ENCODE measurements around the gene E4F1. TPM values are rescaled to one million over a fixed set of nuclear protein-coding genes. Genes with fewer than 3 reads are reported as not detected.

Gene E4F1
- total and polyA plus RNA-seq, 2 of the 13 experiments (the other 11 are each of a cell fraction or from before 2014, with no cell fraction given) = 13.8 to 19.5 TPM

DNA sequence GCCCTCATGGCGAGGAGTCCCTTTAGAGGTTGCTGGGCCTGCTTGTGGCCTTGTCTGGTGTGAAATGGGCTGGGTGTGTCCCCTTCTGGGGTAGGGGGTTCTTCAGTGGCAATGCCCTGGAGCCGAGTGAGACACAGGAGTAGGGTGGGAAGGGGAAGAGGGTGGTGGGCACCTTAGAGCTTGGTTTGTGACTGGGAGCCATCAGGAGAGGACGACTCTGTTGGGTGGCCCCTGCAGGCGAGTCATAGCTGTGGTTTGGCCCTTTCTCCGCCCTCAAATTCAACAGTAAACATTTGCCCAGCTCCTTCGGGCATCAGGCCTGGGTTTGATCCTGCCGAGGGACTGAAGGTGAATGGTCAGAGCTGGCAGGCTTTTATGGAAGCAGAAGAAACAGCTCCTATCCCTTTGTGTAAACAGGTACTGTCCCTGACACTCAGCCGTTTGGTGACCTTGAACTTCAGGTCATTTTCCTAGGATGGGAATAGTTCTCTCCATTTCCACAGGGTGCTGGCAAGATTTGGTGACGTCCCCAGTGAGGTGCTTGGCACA, 2.9 kb downstream of the E4F1 start (continued):
- TF ChIP-seq, protein P1, sequence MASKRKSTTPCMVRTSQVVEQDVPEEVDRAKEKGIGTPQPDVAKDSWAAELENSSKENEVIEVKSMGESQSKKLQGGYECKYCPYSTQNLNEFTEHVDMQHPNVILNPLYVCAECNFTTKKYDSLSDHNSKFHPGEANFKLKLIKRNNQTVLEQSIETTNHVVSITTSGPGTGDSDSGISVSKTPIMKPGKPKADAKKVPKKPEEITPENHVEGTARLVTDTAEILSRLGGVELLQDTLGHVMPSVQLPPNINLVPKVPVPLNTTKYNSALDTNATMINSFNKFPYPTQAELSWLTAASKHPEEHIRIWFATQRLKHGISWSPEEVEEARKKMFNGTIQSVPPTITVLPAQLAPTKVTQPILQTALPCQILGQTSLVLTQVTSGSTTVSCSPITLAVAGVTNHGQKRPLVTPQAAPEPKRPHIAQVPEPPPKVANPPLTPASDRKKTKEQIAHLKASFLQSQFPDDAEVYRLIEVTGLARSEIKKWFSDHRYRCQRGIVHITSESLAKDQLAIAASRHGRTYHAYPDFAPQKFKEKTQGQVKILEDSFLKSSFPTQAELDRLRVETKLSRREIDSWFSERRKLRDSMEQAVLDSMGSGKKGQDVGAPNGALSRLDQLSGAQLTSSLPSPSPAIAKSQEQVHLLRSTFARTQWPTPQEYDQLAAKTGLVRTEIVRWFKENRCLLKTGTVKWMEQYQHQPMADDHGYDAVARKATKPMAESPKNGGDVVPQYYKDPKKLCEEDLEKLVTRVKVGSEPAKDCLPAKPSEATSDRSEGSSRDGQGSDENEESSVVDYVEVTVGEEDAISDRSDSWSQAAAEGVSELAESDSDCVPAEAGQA (IDR thresholded peaks at IDR 0.05; ENCODE audit: low read depth) = no peak
- TF ChIP-seq, protein P1 (CRISPR knock-in tag; IDR thresholded peaks at IDR 0.05; ENCODE audit: borderline replicate concordance) = no peak
- TF ChIP-seq, protein P2, sequence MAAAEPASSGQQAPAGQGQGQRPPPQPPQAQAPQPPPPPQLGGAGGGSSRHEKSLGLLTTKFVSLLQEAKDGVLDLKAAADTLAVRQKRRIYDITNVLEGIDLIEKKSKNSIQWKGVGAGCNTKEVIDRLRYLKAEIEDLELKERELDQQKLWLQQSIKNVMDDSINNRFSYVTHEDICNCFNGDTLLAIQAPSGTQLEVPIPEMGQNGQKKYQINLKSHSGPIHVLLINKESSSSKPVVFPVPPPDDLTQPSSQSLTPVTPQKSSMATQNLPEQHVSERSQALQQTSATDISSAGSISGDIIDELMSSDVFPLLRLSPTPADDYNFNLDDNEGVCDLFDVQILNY (CRISPR knock-in tag; conservative IDR thresholded peaks at IDR 0.05) = no peak
- TF ChIP-seq, protein P3, sequence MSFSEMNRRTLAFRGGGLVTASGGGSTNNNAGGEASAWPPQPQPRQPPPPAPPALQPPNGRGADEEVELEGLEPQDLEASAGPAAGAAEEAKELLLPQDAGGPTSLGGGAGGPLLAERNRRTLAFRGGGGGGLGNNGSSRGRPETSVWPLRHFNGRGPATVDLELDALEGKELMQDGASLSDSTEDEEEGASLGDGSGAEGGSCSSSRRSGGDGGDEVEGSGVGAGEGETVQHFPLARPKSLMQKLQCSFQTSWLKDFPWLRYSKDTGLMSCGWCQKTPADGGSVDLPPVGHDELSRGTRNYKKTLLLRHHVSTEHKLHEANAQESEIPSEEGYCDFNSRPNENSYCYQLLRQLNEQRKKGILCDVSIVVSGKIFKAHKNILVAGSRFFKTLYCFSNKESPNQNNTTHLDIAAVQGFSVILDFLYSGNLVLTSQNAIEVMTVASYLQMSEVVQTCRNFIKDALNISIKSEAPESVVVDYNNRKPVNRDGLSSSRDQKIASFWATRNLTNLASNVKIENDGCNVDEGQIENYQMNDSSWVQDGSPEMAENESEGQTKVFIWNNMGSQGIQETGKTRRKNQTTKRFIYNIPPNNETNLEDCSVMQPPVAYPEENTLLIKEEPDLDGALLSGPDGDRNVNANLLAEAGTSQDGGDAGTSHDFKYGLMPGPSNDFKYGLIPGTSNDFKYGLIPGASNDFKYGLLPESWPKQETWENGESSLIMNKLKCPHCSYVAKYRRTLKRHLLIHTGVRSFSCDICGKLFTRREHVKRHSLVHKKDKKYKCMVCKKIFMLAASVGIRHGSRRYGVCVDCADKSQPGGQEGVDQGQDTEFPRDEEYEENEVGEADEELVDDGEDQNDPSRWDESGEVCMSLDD (CRISPR knock-in tag; IDR thresholded peaks at IDR 0.05; ENCODE audit: borderline replicate concordance) = no peak
- TF ChIP-seq, protein P4, sequence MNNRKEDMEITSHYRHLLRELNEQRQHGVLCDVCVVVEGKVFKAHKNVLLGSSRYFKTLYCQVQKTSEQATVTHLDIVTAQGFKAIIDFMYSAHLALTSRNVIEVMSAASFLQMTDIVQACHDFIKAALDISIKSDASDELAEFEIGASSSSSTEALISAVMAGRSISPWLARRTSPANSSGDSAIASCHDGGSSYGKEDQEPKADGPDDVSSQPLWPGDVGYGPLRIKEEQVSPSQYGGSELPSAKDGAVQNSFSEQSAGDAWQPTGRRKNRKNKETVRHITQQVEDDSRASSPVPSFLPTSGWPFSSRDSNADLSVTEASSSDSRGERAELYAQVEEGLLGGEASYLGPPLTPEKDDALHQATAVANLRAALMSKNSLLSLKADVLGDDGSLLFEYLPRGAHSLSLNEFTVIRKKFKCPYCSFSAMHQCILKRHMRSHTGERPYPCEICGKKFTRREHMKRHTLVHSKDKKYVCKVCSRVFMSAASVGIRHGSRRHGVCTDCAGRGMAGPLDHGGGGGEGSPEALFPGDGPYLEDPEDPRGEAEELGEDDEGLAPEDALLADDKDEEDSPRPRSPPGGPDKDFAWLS (CRISPR knock-in tag; IDR thresholded peaks at IDR 0.05; ENCODE audit: borderline replicate concordance) = no peak
- TF ChIP-seq SMARCC2 (IDR thresholded peaks at IDR 0.05) (no peak), ERF (CRISPR knock-in tag; IDR thresholded peaks at IDR 0.05) (peak; percentile 81; the same call in 1 of the 2 replicates), LCORL (IDR thresholded peaks at IDR 0.05) (no peak), LCORL (CRISPR knock-in tag; IDR thresholded peaks at IDR 0.05) (no peak), ZNF260 (CRISPR knock-in tag; IDR thresholded peaks at IDR 0.05; ENCODE audit: borderline replicate concordance, low read depth) (no peak), HNRNPK (IDR thresholded peaks at IDR 0.05; ENCODE audit: low read depth, low read length, poor library complexity, severe bottlenecking) (no peak), SUZ12 (IDR thresholded peaks at IDR 0.05; ENCODE audit: low read depth, low read length) (no peak), HOXA3 (CRISPR knock-in tag; IDR thresholded peaks at IDR 0.05) (peak; percentile 58; the same call in 1 of the 2 replicates), ZNF792 (CRISPR knock-in tag; IDR thresholded peaks at IDR 0.05) (peak; percentile 92), SIX4 (CRISPR knock-in tag; IDR thresholded peaks at IDR 0.05) (0 out of 2 replicates have a peak, but pooled peaks have one; percentile 13), MBD4 (IDR thresholded peaks at IDR 0.05; ENCODE audit: borderline replicate concordance, low read length) (no peak)
- TF ChIP-seq, protein P5, sequence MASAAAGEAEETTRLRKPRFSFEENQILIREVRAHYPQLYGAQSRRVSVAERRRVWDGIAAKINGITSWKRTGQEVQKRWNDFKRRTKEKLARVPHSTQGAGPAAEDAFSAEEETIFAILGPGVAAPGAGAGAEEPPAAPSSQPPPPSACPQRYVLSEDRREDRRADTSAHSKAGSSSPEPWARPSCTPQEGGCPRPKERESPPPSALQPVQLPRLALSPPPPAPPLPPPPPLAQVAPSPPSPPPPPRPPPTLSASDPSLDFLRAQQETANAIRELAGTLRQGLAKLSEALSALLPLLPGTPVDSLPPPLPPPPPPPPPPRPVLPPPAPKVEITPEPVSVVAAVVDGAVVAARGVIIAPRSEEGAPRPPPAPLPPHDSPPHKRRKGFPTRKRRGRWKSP (CRISPR knock-in tag; IDR thresholded peaks at IDR 0.05) = no peak
- TF ChIP-seq, protein P6, sequence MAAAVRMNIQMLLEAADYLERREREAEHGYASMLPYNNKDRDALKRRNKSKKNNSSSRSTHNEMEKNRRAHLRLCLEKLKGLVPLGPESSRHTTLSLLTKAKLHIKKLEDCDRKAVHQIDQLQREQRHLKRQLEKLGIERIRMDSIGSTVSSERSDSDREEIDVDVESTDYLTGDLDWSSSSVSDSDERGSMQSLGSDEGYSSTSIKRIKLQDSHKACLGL (CRISPR knock-in tag; IDR thresholded peaks at IDR 0.05) = no peak
